ENCODE measurements around the gene MYO18B.

- no peak for TF ChIP-seq CTCF (IDR thresholded peaks at IDR 0.05; ENCODE audit: insufficient read depth, low read length, poor library complexity, severe bottlenecking)
- no peak for TF ChIP-seq EZH2phosphoT487 (conservative IDR thresholded peaks at IDR 0.05; ENCODE audit: low read length)
Measured at GRCh38 chr22:25779426-25779825, 37.4 kb downstream of the MYO18B start.

All from SU-DHL-6 (cell line).